GM10266 (cell line): ENCODE results near the gene UBALD1.

Source experiments
- DNase-seq: peaks from one replicate; pipeline ENCODE4 v3.0.0; 2012; ENCODE audit errors: extremely low spot score
- TF ChIP-seq, protein P1 (sequence below): IDR thresholded peaks from 2 replicates; pipeline ENCODE4 v1.5.1; 2012; ENCODE audit warnings: mild to moderate bottlenecking, low read depth; ENCODE audit not compliant: control insufficient read depth, insufficient read depth; ENCODE audit errors: missing control alignments

UBALD1 gene

DNA sequence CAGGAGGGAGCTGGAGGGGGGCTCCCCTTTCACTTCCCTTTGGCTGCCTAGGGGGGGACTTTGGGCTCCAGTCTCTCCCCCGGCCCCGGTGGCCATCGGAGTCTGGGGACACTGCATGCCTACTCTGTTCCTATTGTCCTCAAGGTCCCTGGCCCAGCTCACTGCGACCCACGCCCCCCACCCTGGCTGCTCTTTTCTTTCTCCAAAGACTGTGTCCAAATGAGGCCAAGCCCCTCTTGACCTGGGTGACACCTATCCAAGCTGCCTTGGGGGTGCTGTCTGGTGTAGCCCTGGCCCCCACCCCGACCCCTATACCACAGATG is 12.9 kb downstream of the UBALD1 start:
- DNase-seq = no peak
- TF ChIP-seq, protein P1, sequence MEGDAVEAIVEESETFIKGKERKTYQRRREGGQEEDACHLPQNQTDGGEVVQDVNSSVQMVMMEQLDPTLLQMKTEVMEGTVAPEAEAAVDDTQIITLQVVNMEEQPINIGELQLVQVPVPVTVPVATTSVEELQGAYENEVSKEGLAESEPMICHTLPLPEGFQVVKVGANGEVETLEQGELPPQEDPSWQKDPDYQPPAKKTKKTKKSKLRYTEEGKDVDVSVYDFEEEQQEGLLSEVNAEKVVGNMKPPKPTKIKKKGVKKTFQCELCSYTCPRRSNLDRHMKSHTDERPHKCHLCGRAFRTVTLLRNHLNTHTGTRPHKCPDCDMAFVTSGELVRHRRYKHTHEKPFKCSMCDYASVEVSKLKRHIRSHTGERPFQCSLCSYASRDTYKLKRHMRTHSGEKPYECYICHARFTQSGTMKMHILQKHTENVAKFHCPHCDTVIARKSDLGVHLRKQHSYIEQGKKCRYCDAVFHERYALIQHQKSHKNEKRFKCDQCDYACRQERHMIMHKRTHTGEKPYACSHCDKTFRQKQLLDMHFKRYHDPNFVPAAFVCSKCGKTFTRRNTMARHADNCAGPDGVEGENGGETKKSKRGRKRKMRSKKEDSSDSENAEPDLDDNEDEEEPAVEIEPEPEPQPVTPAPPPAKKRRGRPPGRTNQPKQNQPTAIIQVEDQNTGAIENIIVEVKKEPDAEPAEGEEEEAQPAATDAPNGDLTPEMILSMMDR = no peak

DNA sequence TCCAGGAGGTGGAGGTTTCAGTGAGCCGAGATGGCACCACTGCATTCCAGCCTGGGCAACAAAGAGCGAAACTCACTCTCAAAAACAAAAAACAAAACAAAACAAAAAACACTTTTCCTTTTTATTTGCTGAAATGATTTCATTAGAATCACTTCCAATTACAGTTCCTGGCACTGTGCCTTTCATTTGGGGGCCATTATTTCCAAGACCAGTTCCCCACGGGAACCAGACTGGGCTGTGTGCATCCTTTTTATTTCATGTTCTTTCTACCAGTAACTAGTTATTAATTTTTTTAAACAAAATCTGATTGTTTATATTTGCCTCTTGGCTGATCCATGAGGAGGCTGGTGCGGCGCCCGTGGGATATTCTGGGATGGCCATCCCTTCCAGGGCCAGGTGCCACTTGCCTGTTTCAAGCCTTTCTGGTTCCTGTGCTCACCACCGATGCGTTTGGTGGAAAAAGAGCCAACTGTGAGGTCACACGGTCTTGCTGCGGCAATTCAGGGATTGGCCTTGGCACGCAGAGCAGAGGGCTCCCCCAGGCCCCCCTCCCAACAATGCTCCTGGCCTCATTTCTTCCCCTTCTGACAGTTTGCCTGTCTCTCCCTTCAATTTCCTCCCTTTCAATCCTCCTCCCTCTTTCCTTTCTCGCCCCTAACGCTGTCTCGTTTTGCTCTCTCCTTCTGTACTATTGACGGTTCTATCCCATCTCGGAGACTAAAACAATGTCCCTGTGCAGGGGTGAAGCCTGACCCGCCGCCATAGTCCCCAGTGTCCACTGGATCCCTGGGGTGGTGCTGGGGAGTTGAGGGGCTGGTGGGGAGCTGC is 13.4 kb downstream of the UBALD1 start:
- no peak for DNase-seq
- TF ChIP-seq, protein P1 = no peak

DNA sequence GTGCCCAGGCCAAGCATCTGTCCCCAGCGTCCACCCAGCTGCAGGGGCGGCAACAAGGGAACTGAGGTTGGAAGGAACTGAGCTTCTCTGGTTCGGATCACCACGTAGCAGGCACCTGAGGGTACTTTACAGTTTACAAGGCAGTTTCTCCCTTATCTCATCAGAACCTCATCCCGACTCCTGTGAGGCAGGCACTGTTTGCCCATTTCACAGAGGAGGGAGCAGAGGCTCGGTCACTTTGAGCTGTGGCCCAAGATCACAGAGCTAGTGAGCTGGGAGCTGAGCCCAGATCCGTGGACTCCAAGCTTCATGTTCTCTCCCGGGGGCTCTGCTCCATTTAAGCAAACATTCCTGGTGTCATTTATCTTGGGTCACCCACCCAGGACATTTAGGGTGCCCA is 15.1 kb downstream of the UBALD1 start:
- TF ChIP-seq, protein P1 = no peak
- DNase-seq = no peak

DNA sequence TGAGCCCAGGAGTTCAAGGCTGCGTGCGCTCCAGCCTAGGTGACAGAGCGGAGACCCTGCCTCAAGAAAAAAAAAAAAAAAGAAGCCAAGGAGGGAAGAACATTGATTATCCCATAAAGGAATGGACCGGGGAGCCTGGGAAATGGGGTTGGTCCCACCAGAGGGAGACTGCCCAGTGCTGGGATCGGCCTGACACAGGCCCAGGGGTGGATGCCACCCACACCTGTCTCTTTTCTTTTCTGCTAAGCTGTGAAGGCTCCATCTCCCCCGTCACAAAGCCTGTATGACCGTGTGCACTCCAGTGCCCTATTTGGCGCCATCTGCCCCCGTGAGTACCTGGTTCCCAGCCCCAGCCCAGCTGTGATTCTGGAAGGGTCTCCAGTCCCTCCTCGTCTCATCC is 15.7 kb downstream of the UBALD1 start:
- DNase-seq = no peak
- TF ChIP-seq, protein P1 = no peak

DNA sequence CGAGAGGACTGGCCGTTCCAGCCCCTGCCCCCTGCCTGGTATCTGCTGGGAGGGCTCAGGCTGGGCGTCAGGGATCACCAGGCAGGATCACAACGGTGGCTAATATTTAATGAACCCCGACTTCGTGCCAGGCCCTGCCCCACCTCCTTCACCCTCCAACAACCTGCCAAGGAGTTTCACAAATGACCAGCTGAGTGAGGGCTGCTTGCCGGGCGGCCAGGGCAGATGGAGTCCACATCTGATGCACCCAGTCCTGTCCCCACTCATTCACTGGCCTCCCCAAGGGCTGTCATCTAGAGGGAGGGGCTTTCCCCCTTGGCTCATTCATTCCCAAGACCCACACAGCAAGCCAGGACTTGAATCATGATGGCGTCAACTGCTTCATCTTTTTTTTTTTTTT is 17.5 kb downstream of the UBALD1 start:
- no peak for DNase-seq
- TF ChIP-seq, protein P1 = no peak

DNA sequence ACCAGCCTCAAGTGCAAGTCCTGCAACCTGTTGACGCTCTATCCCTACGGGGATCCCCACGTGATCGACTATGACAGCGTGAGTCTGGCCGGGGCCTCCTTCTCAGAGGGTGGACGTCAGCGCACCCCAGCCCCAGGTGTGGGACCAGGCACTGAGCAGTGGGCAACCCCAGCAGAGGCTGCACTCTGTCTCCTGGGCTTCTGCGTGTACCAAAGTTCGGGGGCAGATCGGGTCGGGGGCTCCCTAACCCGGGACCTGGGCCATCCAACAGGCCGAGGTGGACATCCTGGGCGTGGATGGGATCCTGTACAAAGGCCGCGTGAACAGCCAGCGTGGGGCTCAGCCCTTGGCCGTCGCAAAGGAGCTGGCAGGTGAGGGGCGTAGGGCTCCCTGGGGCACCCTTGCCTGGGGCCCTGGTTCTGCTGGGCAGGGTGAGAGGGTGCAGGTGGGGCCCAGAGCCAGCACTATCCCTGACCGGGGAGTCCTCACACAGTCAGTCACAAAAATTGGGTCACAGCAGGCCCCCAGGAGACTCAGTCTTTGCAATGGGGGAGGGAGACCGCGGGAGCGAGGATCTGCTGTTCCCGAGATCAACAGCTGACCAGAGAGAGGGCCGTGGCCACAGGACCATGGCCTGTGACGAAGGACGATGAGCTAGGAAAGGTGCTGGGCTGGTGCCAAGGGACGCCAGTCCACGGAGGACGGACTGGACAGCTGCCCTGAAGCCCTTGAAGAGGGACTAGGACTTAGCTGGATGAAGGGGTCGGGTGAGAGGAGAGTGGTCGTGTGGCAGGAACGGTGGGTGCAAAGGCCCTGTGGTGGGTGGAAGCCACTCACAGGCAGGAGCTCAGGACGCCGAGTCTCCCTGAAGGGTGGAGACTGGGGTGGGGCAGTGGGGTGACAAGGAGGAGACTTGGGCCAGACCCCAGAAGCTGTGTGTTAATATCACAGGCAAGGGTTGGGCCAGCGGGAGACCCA is 20.0 kb downstream of the UBALD1 start:
- DNase-seq = no peak
- TF ChIP-seq, protein P1 = no peak
